ENCODE data around the gene OTOS.

Gene OTOS

DNA sequence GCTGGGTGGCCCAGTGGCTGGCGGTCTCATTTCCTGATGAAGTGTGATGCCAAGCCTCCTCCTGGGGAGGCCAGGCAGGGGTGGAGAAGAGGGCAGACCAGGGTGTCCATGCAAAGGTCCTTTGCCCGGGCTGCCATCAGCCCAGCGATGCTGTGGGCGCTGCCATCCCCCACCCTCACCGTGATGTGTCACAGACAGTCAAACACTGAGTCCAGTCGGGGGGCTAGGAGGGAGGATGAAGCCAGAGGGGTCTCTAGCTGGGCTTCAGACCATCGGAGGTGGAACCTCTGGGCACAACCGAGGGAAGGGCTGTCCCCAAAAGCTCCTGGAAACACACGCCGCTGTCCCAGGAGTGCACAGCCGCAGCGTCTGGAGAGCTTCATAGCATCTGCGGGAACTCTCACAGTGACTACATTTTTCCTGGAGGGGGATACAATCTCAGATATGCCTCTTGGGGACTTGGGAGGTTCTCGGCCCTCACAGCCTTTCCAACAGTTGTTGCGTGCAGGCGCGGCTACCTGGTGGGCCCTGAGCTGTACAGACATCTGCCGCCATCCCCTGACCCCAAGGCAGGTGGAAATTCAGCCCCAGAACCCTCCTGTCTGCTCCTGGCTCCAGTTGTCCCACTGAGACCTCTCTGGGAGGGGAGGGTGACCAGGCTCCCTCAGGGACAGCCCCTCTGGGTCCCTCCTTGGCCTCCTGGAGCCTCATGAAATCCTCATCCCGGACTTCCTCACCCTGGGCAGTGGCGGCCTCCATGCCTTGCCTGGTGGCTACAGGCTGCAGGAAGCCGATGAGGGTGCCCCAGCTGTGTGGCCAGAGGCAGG is 26.5 kb upstream of the OTOS start:
- no peak for DNase-seq

GRCh38 chr2:240166191-240166590 is 25.7 kb upstream of the OTOS start:
- DNase-seq, result no peak

- no peak for DNase-seq
Measured at GRCh38 chr2:240165661-240166060, 25.2 kb upstream of the OTOS start.

- DNase-seq, result no peak
Measured at GRCh38 chr2:240165034-240165433, 24.6 kb upstream of the OTOS start.

DNA sequence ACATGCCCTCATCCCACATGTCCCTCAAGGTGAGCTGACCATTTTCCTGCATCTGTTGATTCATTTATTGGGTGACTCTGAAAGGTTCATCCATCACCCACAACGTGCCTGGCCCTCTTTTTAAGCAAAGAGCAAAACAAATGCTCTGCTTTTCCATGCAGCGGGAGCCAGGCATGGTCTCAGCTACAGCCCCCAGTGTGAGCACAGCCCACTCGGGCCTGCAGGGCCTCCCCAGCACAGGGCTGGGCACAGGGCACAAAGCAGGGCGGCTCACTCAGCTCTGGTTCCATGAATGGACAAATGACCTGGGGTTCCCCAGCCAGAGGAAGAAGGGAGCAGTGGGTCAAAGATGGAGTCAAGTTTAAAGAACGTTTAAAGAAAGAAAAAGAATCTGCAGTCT is 24.1 kb upstream of the OTOS start:
- no peak for DNase-seq

DNA sequence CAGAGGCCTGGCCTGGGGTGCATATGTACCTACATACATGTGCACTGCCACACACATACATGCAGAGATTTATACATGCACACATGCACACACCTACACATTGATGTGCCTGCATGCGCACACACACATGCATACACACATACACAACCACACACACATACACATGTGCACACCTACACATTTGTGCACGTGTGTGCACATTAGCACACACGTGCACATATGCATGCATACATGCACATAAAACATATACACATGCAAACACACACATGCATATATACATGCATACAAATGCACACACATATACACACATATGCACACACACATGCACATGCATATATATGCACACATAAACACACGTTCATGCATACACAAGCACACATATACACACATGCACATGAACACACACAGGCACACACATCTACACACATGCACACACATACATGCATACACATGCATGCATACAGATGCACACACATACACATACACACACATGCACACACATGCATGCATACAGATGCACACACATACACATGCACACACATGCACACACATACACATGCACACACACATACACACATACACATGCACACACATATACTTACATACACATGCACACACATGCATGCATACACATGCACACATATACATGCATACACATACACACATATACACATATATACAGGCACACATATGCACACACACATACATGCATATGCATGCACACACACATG is 23.6 kb upstream of the OTOS start:
- DNase-seq, result no peak

GRCh38 chr2:240162939-240163714 is 22.7 kb upstream of the OTOS start:
- DNase-seq, result no peak

- no peak for DNase-seq
Measured at GRCh38 chr2:240162531-240162930, 22.1 kb upstream of the OTOS start.

- DNase-seq, result no peak
Measured at GRCh38 chr2:240162032-240162431, 21.6 kb upstream of the OTOS start.

GRCh38 chr2:240161087-240161750 is 20.8 kb upstream of the OTOS start:
- no peak for DNase-seq

GRCh38 chr2:240160291-240161086 is 20.0 kb upstream of the OTOS start:
- no peak for DNase-seq

GRCh38 chr2:240159251-240159839 is 18.9 kb upstream of the OTOS start:
- DNase-seq, result no peak

- DNase-seq, result no peak
Measured at GRCh38 chr2:240157147-240157470, 16.7 kb upstream of the OTOS start.

DNA sequence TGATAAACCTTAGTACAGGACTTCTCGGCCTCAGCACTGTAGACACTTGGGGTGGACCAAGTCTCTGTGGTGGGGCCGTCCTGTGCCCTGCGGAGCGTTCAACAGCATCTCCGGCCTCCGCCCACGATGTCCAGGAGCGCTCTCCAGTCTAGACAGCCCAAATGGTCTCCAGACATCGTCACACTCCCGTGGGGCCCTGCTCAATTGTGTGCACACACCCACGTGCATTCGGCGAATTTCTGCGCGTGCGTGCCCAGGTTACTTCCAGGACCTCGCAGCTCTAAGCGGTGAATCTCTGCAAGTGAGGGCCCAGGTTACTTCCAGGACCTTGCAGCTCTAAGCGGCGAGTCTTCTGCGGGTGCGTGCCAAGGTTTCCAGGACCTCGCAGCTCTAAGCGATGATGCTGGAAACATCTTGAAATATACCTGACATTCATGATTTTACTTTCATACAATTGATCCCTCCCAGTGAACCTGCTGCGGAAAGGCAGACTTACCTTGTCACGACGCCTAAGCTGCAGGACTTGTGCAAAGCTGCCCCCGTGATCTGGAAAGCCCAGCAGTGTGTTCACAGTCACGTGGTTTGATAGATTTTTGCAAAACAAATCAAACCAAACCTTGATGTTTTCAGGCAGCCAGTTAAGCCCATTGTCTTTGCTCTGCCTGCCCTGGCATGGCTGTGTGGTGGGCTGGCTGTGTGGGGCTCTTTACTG is 16.1 kb upstream of the OTOS start:
- DNase-seq, result no peak

DNA sequence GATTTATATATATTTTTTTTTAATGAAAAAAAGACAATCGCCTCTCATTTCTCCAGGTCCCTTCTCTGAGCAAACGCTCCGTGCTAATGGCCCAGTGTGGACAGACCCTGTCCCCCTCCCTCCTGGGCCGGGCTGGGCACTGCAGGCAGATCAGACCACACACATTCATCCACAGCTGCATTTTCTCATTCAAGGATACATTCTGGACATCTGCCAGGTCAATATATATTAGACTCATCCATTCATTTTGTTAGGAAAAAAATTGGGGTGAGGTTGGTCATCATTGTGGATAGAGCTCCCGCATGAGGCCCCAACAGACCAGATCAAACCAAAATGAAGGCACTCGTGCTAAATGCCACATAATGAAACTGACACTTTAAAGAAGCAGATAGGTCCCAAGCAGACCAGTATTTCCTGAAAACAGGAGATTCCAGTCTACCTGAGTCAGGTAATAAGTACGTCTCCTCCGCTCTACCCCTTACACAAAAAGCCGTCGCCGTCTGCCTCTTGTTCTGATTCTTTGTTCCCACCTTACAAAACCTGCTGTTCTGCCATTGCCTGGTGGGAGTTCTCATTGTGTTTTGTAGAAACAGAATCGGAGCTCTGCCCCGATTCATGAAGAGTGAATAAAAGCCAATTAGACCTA is 15.4 kb upstream of the OTOS start:
- DNase-seq, result no peak

GRCh38 chr2:240155048-240155744 is 14.7 kb upstream of the OTOS start:
- no peak for DNase-seq

DNA sequence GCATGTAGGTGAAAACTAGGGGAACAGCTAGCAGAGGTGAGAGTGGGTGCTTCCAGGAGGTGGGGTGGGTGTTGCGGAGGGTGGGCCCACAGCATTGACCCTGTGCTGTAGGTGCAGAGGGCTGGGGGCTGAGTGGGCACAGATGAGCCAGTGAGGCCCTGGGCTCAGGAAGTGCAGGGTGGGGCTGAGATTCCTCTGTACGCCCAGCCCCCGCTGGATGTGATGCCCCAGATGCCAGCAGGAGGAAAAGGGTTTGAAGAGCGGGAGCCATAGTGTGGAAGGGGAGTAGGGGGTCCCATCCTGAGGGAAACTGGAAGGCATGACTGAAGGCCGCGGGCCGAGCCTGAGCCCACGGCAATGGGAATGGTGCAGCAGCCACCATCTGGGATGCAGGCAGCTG is 14.1 kb upstream of the OTOS start:
- DNase-seq, result no peak

GRCh38 chr2:240153418-240153817 is 13.0 kb upstream of the OTOS start:
- no peak for DNase-seq

DNA sequence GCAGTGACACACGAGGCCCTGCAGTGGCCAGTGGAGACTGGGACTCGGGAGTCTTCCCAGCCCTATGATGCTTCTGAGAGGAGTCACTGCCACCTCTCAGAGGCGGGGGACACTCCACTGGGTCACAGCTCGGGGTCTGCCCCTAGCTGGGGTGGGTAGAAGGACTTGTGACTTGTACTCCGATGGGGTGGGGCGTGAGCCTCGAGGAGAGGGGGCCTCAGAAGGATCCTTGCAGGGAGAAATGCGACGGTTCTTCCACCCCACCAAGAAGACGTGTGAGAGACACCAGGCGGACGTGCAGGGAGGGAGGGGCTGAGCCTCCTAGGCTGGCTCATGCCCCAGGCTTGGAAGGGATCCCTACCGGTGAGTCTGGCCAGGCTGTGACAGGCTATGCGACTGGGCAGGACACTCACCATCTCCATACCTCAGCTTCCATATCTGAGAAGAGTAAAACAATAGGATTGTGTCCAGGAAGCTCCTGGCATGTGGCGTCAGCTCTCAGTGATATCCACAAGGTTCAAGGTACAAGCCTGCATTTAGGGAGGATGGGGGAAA is 11.1 kb upstream of the OTOS start:
- no peak for DNase-seq
